OCI-LY3 (cell line): ENCODE results near the gene GPHN.

Experiments
- CTCF ChIP-seq: fragments of 200-600, 300-600 bp; sonication (generic); IDR thresholded peaks from 2 replicates; pipeline ENCODE4 v1.5.1; 2014; ENCODE audit warnings: antibody characterized with exemption, low read length, low read depth
- EZH2phosphoT487 ChIP-seq: fragments of 200-600 bp; shearing (Covaris generic); IDR thresholded peaks from 2 replicates; pipeline ENCODE4 v1.6.1; 2018; ENCODE audit warnings: antibody characterized with exemption, mixed run types, low read depth

GRCh38 chr14:67077921-67078320 lies 570.0 kb downstream of the GPHN start:
- TF ChIP-seq CTCF = no peak
- TF ChIP-seq EZH2phosphoT487 = no peak
